Lung (tissue), 12 donors: Measurements from ENCODE around the gene GTF2A1L. TPM values are rescaled to one million over a fixed set of nuclear protein-coding genes. Genes with fewer than 3 reads are reported as not detected.
"Not testable (repeated sequence)": the region's sequence is repeated elsewhere in the genome, so short reads cannot be mapped to it uniquely, and the experiment has no call there.

ENCODE experiments used
- ATAC-seq: fragments of 200-7000 bp; cut with Tn5 transposase; one replicate; pipeline ENCODE4 v1.9.1; 2020; ENCODE audit warnings: moderate number of reproducible peaks; ENCODE audit not compliant: insufficient read depth, low FRiP score
- DNase-seq, 3 donors: peaks; one replicate each; pipeline ENCODE4 v3.0.0-alpha.2; 2013 to 2017
- H3K27ac ChIP-seq, 2 donors: one replicate each; pipeline ENCODE4 v1.5.1; 2013; ENCODE audit warnings: mild to moderate bottlenecking in 2 of 2, moderate library complexity in 2 of 2, control low read depth in 1 of 2, inconsistent platforms in 1 of 2, low read depth in 1 of 2, low read length in 1 of 2
- H3K27me3 ChIP-seq, 3 donors: one replicate each; pipeline ENCODE4 v1.5.1; 2013; ENCODE audit warnings: low read length in 2 of 3; ENCODE audit not compliant: control insufficient read depth in 3 of 3, insufficient read depth in 3 of 3
- H3K36me3 ChIP-seq, 4 donors: one replicate each; pipeline ENCODE4 v1.5.1; 2013; ENCODE audit warnings: low read length in 4 of 4, mild to moderate bottlenecking in 1 of 4, moderate library complexity in 1 of 4; ENCODE audit not compliant: control insufficient read depth in 4 of 4, insufficient read depth in 4 of 4
- H3K4me1 ChIP-seq, 5 donors: one replicate each; pipeline ENCODE4 v1.5.1; 2013; ENCODE audit warnings: low read length in 5 of 5, mild to moderate bottlenecking in 2 of 5, moderate library complexity in 1 of 5; ENCODE audit not compliant: control insufficient read depth in 5 of 5, insufficient read depth in 5 of 5
- H3K4me3 ChIP-seq: one replicate; pipeline ENCODE4 v1.5.1; 2013; ENCODE audit warnings: mild to moderate bottlenecking, control low read depth, moderate library complexity
- H3K9ac ChIP-seq, 2 donors: one replicate each; pipeline ENCODE4 v1.5.1; 2013; ENCODE audit warnings: low read length in 2 of 2, control low read depth in 1 of 2; ENCODE audit not compliant: insufficient read depth in 1 of 2
- H3K9me3 ChIP-seq, 4 donors: one replicate each; pipeline ENCODE4 v1.5.1; 2013; ENCODE audit warnings: low read length in 3 of 4, mild to moderate bottlenecking in 1 of 4, moderate library complexity in 1 of 4; ENCODE audit not compliant: control insufficient read depth in 4 of 4, insufficient read depth in 3 of 4
- CTCF ChIP-seq: IDR thresholded peaks from 2 replicates; pipeline ENCODE4 v1.5.1; 2012; ENCODE audit warnings: mild to moderate bottlenecking; ENCODE audit errors: control extremely low read depth, extremely low read depth
- WGBS, 2 donors: extraction: QIAGEN DNeasy Blood & Tissue Kit; methylation state at CpG; one replicate each; pipeline ENCODE4 v1.1.7; 2013; 5-methylcytosine and 5-hydroxymethylcytosine counted together
- polyA plus RNA-seq, 2 donors: library from polyadenylated mRNA; stranded (reverse); fragments of 200-250 nt; gene quantifications; one replicate each; pipeline ENCODE4 v1.2.1, GENCODE V29; 2013
- total RNA-seq, 2 donors: library from RNA; depleted of rRNA in 1 of 2; stranded (reverse); fragments of >200 nt in 1 of 2; gene quantifications; one replicate each; pipeline ENCODE4 v1.2.1, GENCODE V29; 2014 to 2021
- donor health status: control.
- donor health status: control.
- donor health status: Bipolar disorder and iron deficiency.
- donor health status: healthy.
- donor health status: DM: yes; HTN: yes; CAD: no.

GTF2A1L gene
- total and polyA plus RNA-seq, 4 donors = 0.39 to 1.6 (median 0.51) TPM; not detected in 1

GRCh38 chr2:48613211-48613610 is 4.4 kb upstream of the GTF2A1L start:
- H3K9ac ChIP-seq = no peak overlapping the region
- 80 to 87% methylated on average over 2 of the region's 2 CpGs for WGBS, 2 donors
- peaks cover 0 to 3% (median 1%) of the 10 kb centered on the region in 4 donors for H3K9me3 ChIP-seq
- H3K4me3 ChIP-seq = no peak overlapping the region
- ATAC-seq = no peak
- no peak for DNase-seq
- no peaks in the 10 kb centered on the region for H3K27me3 ChIP-seq
- no peaks in the 10 kb centered on the region for H3K4me1 ChIP-seq
- H3K27ac ChIP-seq = no peak overlapping the region
- no peak for TF ChIP-seq CTCF
- H3K36me3 ChIP-seq = no peaks in the 10 kb centered on the region

- not testable (repeated sequence) for DNase-seq, H3K4me3 ChIP-seq, H3K27me3 ChIP-seq, H3K9me3 ChIP-seq, H3K9ac ChIP-seq, H3K36me3 ChIP-seq, H3K27ac ChIP-seq, H3K4me1 ChIP-seq, ATAC-seq
- WGBS, 2 donors = 95% methylated on average over 26 to 35 of the region's 35 CpGs
These were observed 3.1 kb upstream of the GTF2A1L start for GRCh38 chr2:48614581-48614980.

- no peak for DNase-seq
- H3K4me1 ChIP-seq = no peaks in the 10 kb centered on the region
- H3K9ac ChIP-seq = no peak overlapping the region
- no peaks in the 10 kb centered on the region for H3K36me3 ChIP-seq
- ATAC-seq = no peak
- no peak for TF ChIP-seq CTCF
- no peaks in the 10 kb centered on the region for H3K27me3 ChIP-seq
- 67 to 91% methylated on average over 2 of the region's 2 CpGs for WGBS, 2 donors
- peaks cover 0 to 3% (median 0%) of the 10 kb centered on the region in 4 donors for H3K9me3 ChIP-seq
- H3K27ac ChIP-seq = no peak overlapping the region
- H3K4me3 ChIP-seq = no peak overlapping the region
These were observed 1.9 kb downstream of the GTF2A1L start for GRCh38 chr2:48619526-48619925.

GRCh38 chr2:48620604-48621003 is 2.9 kb downstream of the GTF2A1L start:
- H3K9me3 ChIP-seq = peaks cover 0 to 3% (median 1%) of the 10 kb centered on the region in 4 donors
- no peak for DNase-seq

GRCh38 chr2:48622691-48623090 is 5.0 kb downstream of the GTF2A1L start:
- not testable (repeated sequence) for DNase-seq, H3K27ac ChIP-seq, H3K36me3 ChIP-seq, ATAC-seq, H3K9me3 ChIP-seq, H3K4me1 ChIP-seq, H3K27me3 ChIP-seq, H3K9ac ChIP-seq, H3K4me3 ChIP-seq
- WGBS, 2 donors = 93 to 98% methylated on average over 5 of the region's 5 CpGs

More at GRCh38 chr2:48620604-48621003, 2.9 kb downstream of the GTF2A1L start:
- 94 to 96% methylated on average over 7 of the region's 7 CpGs for WGBS, 2 donors
- no peak for ATAC-seq
- Histone ChIP-seq H3K27me3 (no peaks in the 10 kb centered on the region), H3K9ac (no peak overlapping the region), H3K4me3 (no peak overlapping the region), H3K27ac (no peak overlapping the region), H3K36me3 (no peaks in the 10 kb centered on the region), H3K4me1 (no peaks in the 10 kb centered on the region)
- TF ChIP-seq CTCF = no peak
